ENCODE results near the gene MEGF6.
A peak's percentile ranks its signal among the peaks of the same experiment; 100 is the strongest.
"Not testable (repeated sequence)": the region's sequence is repeated elsewhere in the genome, so short reads cannot be mapped to it uniquely, and the experiment has no call there.

MEGF6 gene

GRCh38 chr1:3593745-3594144 lies 17.6 kb downstream of the MEGF6 start:
- no peak for DNase-seq

GRCh38 chr1:3593334-3593733 lies 18.0 kb downstream of the MEGF6 start:
- no peak for DNase-seq

GRCh38 chr1:3590951-3591865 lies 20.1 kb downstream of the MEGF6 start:
- DNase-seq: no peak

GRCh38 chr1:3590139-3590763 lies 21.1 kb downstream of the MEGF6 start:
- DNase-seq: no peak

- DNase-seq: no peak
Measured at GRCh38 chr1:3588395-3588794, 22.9 kb downstream of the MEGF6 start.

- DNase-seq: no peak
Measured at GRCh38 chr1:3586986-3587759, 24.1 kb downstream of the MEGF6 start.

- DNase-seq: no peak
Measured at GRCh38 chr1:3585940-3586568, 25.3 kb downstream of the MEGF6 start.

- DNase-seq: not testable (repeated sequence)
Measured at GRCh38 chr1:3585353-3585868, 25.9 kb downstream of the MEGF6 start.

GRCh38 chr1:3584915-3585314 lies 26.4 kb downstream of the MEGF6 start:
- DNase-seq: no peak

GRCh38 chr1:3583751-3584150 lies 27.6 kb downstream of the MEGF6 start:
- not testable (repeated sequence) for DNase-seq

GRCh38 chr1:3581296-3582036 lies 29.8 kb downstream of the MEGF6 start:
- no peak for DNase-seq

- DNase-seq: no peak
Measured at GRCh38 chr1:3580231-3580630, 31.1 kb downstream of the MEGF6 start.

GRCh38 chr1:3579626-3580025 lies 31.7 kb downstream of the MEGF6 start:
- DNase-seq: no peak

GRCh38 chr1:3578906-3579305 lies 32.4 kb downstream of the MEGF6 start:
- no peak for DNase-seq

GRCh38 chr1:3578433-3578805 lies 32.9 kb downstream of the MEGF6 start:
- no peak for DNase-seq

- no peak for DNase-seq
Measured at GRCh38 chr1:3577711-3578432, 33.4 kb downstream of the MEGF6 start.

- DNase-seq: peak in 2 of 14 donors; percentile 17 to 51
Measured at GRCh38 chr1:3577300-3577699, 34.0 kb downstream of the MEGF6 start.

- DNase-seq: no peak
Measured at GRCh38 chr1:3575993-3576392, 35.3 kb downstream of the MEGF6 start.

- DNase-seq: not testable (repeated sequence)
Measured at GRCh38 chr1:3575515-3575914, 35.8 kb downstream of the MEGF6 start.

GRCh38 chr1:3573500-3573899 lies 37.8 kb downstream of the MEGF6 start:
- DNase-seq: peak in 1 of 14 donors; percentile 15

GRCh38 chr1:3572638-3573037 lies 38.7 kb downstream of the MEGF6 start:
- not testable (repeated sequence) for DNase-seq

Data from C1 segment of cervical spinal cord (tissue), 14 donors.